GM19372 (cell line): ENCODE measurements around the gene CPPED1.
"Not testable (repeated sequence)": the region's sequence is repeated elsewhere in the genome, so short reads cannot be mapped to it uniquely, and the experiment has no call there.

Experiments used
- ATAC-seq: cut with Tn5 transposase; IDR thresholded peaks from one replicate; pipeline ENCODE4 v1.9.1; 2021; ENCODE audit warnings: mild to moderate bottlenecking, low read depth, moderate library complexity; ENCODE audit not compliant: unreplicated experiment

CPPED1 gene

GRCh38 chr16:12802661-12803060 is 1.0 kb downstream of the CPPED1 start:
- ATAC-seq, result no peak

DNA sequence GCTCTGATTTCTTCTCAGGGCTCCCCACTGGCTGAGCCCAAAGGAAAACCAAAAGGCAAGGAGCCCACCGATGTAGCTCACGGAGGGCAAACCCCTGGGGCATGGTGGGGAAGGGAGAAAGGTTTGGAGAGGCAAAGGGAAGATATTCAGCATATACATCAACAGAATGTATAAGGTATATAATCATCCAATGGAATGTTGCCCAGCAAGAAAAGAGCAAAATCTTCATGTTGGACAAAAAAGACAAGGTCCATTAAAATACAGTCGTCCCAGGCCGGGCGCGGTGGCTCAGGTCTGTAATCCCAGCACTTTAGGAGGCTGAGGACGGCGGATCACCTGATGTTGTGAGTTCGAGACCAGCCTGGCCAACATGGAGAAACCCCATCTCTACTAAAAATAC is 1.6 kb downstream of the CPPED1 start:
- no peak for ATAC-seq

- no peak for ATAC-seq
These were observed 2.1 kb downstream of the CPPED1 start for GRCh38 chr16:12801511-12802042.

GRCh38 chr16:12800817-12801216 is 2.9 kb downstream of the CPPED1 start:
- no peak for ATAC-seq

DNA sequence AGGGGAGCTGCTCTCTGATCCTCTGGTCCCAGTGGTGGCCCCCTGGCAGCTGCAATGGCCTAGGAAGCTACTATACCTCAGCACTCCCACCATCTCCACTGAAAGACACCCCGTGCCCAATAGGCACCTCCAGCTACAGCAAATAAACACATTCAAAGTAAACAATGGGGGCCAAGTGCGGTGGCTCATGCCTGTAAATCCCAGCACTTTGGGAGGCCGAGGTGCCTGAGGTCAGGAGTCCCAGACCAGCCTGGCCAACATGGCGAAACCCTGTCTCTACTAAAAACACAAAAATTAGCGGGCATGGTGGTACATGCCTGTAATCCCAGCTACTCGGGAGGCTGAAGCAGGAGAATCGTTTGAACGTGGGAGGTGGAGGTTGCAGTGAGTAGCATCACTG is 3.7 kb downstream of the CPPED1 start:
- ATAC-seq, result not testable (repeated sequence)

GRCh38 chr16:12798846-12799245 is 4.8 kb downstream of the CPPED1 start:
- no peak for ATAC-seq

DNA sequence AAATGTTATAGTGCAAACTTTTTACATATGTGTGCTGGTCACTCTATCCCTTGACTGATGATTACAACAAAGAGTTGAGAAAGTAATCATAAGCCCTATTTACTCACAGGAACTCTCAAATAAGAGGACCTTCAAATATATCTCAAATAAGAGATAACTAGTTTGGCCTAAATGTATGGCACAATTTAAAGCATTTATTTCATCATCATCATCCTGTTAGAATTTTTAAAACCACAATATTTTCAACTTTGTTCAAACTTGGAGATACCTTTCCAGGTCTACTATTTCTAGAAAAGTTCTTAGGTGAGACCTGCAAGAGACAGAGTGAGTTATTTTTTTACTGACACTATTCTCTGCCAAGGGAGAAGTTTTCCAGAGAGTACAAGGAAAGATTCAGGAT is 5.5 kb downstream of the CPPED1 start:
- no peak for ATAC-seq

- no peak for ATAC-seq
These were observed 7.2 kb downstream of the CPPED1 start for GRCh38 chr16:12796498-12796897.

GRCh38 chr16:12794486-12795387 is 8.9 kb downstream of the CPPED1 start:
- ATAC-seq, result no peak

GRCh38 chr16:12793865-12794240 is 9.8 kb downstream of the CPPED1 start:
- ATAC-seq, result no peak

GRCh38 chr16:12793120-12793864 is 10.4 kb downstream of the CPPED1 start:
- no peak for ATAC-seq

GRCh38 chr16:12792528-12792927 is 11.2 kb downstream of the CPPED1 start:
- ATAC-seq, result not testable (repeated sequence)

GRCh38 chr16:12791340-12791739 is 12.3 kb downstream of the CPPED1 start:
- ATAC-seq, result no peak

GRCh38 chr16:12788758-12789157 is 14.9 kb downstream of the CPPED1 start:
- no peak for ATAC-seq

DNA sequence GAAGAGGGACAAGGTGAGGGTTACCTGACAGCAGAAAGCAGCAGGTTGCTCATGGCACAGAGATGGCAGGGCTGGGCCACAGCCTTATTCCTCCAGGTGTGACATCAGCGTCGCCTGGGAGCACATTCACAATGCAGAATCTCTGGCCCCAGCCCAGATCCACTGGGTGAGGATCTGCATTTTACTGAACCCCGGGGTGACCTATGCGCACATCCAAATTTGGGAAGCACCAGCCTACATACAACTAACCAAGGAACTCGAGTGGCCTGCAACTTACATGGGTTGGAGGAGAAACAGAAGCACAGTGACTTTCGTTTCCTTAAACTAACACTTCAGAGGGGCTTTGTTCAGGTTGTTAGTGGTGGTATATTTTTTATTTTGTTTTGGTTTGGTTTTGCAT is 17.6 kb downstream of the CPPED1 start:
- ATAC-seq, result no peak

DNA sequence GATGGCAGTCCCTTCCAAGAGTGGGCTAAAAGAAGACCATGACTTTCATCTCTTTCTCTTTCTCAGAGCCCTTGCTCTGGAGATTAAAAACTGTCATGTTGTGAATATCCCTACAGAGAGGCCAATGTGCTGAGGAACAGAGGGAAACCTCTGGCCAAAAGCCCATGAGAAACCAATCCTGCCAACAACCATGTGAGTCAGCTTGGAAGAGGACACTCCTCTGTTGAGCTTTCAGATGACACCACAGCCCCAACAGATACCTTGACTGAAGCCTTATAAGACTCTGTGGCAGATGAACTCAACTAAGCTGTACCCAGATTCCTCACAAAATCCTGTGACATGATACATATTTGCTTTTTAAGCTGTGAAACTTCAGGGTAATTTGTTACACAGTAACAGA is 19.6 kb downstream of the CPPED1 start:
- ATAC-seq, result no peak

DNA sequence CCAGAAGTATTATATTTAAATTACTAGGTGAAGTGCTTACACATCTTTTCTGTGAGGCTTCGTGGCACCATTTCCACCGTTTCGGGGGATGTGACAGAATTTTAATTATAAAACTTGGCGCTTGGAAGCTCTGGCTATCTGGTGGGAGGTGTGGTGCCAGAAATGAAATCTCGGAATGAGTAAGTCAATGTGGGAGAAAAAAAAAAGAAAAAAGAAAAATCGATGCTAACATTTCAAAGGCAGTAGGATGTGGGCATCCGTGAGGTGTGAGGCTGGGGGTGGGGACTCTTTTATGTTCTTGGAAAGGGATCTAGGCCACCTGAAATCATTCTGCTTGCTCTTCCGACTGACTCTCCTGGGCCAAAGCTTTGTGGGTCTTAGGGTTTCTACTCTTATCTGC is 21.9 kb downstream of the CPPED1 start:
- ATAC-seq, result no peak

GRCh38 chr16:12780467-12780866 is 23.2 kb downstream of the CPPED1 start:
- ATAC-seq, result no peak

DNA sequence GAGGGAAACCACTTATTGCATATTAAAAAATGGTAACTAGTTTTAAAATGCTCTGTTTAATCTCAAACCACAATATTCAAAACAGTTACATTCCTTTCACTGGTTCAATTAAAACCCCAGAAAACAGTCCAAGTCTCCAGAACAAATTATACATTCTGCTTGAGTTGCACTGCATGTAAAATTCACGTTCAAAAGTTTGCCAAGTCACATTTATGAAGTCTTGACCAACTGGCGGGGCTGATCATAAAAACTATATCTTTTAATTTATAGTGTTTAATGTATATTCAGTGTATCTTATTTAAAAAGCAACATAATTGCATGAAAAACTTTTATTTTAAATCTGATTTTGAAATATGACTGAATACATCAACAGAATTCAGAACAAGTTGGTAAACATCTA is 25.0 kb downstream of the CPPED1 start:
- ATAC-seq, result no peak

DNA sequence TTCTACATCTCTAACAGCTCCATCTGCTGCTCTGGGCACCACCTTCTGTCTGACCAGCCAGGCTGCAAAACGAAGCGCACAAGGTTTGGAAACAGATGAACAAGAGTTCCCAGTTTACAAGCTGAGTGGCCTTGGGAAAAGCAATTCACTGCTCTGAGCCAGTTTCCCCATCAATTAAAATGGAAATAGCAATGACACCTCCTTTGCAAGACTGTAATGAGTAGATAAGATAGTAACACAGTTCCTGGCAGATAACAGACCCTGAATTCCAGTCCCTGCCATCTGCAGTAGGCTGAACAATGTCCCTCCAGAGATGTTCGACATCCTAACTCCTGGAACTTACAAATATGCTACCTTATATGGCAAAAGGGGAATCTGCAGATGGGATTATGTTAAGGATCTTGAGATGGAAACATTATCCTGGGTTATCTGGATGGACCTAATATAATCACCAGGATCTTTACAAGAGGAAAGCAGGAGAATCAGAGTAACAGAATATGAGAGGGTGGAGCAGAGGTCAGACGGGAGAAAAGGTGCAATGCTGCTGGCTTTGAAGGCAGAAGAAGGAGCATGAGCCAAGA is 27.9 kb downstream of the CPPED1 start:
- ATAC-seq, result no peak

DNA sequence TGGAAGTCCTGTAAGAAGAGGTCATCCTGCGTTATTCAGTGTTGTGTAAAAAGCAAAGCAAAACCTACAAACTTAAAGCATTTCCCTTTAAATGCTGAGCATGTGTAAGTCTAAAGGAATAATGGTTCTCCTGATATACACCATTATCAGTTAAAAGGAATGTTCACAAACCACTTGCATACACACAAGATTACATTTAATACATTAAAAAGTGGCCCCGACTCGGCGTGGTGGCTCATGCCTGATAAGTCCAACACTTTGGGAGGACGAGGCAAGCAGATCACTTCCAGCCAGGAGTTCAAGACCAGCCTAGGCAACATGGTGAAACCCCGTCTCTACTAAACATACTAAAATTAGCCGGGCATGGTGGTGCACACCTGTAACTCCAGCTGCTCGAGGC is 30.5 kb downstream of the CPPED1 start:
- ATAC-seq, result no peak
